Activated T-helper 2 cell treated with anti-CD3 and anti-CD28 coated beads, Interferon-gamma antibody, Interleukin-2, Interleukin-4, amounts not matched to agents 10 μg/mL and 5 μg/mL and 100 μg/mL, durations not matched to agents 14 hours and 24 hours and 36 hours (primary cell): ENCODE measurements around the gene MBD6. TPM values are rescaled to one million over a fixed set of nuclear protein-coding genes. Genes with fewer than 3 reads are reported as not detected.
A peak's percentile ranks its signal among the peaks of the same experiment; 100 is the strongest.
"Not testable (repeated sequence)": the region's sequence is repeated elsewhere in the genome, so short reads cannot be mapped to it uniquely, and the experiment has no call there.

ENCODE experiments used
- DNase-seq: peaks from one replicate; pipeline ENCODE4 v3.0.0; 2021; ENCODE audit warnings: low spot score
- H3K27ac Mint-ChIP-seq: one replicate; pipeline ENCODE4 v1.8.0; 2021; ENCODE audit warnings: mixed read lengths
- H3K27me3 Mint-ChIP-seq: one replicate; pipeline ENCODE4 v1.8.0; 2021; ENCODE audit warnings: low read depth, mixed read lengths
- H3K36me3 Mint-ChIP-seq: one replicate; pipeline ENCODE4 v1.8.0; 2021; ENCODE audit warnings: low read depth, mixed read lengths
- H3K4me1 Mint-ChIP-seq: one replicate; pipeline ENCODE4 v1.8.0; 2021; ENCODE audit warnings: low read depth, mixed read lengths
- H3K4me3 Mint-ChIP-seq: one replicate; pipeline ENCODE4 v1.8.0; 2021; ENCODE audit warnings: low read depth, mild to moderate bottlenecking, moderate library complexity, mixed read lengths
- H3K9me3 Mint-ChIP-seq: one replicate; pipeline ENCODE4 v1.8.0; 2021; ENCODE audit warnings: mixed read lengths
- intact Hi-C: fragments of 100-400 bp; cut with micrococcal nuclease; formaldehyde crosslinking; loops from one replicate; pipeline ENCODE4 v1.15.1; 2023
- total RNA-seq: library from RNA; stranded (reverse); gene quantifications from 2 replicates; pipeline ENCODE4 v1.2.3, GENCODE V29; 2022

Gene MBD6
- total RNA-seq, 1 donor from 2014 or later, result 62.4 TPM

- H3K27ac Mint-ChIP-seq, intact Hi-C loops, DNase-seq, H3K9me3 Mint-ChIP-seq, H3K4me3 Mint-ChIP-seq, H3K27me3 Mint-ChIP-seq: not testable (repeated sequence)
- Mint-ChIP-seq H3K36me3 (peaks cover 88% of the 10 kb centered on the region), H3K4me1 (peaks cover 22% of the 10 kb centered on the region)
These were observed 8.4 kb upstream of the MBD6 start for GRCh38 chr12:57514246-57514645.

GRCh38 chr12:57514720-57515407 lies 7.8 kb upstream of the MBD6 start:
- Mint-ChIP-seq H3K27me3 (no peaks in the 10 kb centered on the region), H3K9me3 (no peaks in the 10 kb centered on the region), H3K27ac (no peak overlapping the region), H3K4me1 (peaks cover 23% of the 10 kb centered on the region), H3K4me3 (no peak overlapping the region), H3K36me3 (peaks cover 88% of the 10 kb centered on the region)
- intact Hi-C loops, result no loop called here
- DNase-seq, result no peak

GRCh38 chr12:57515408-57515933 lies 7.2 kb upstream of the MBD6 start:
- Mint-ChIP-seq H3K4me1 (peaks cover 23% of the 10 kb centered on the region), H3K27me3 (no peaks in the 10 kb centered on the region), H3K27ac (no peak overlapping the region), H3K36me3 (peaks cover 91% of the 10 kb centered on the region), H3K9me3 (no peaks in the 10 kb centered on the region), H3K4me3 (no peak overlapping the region)
- DNase-seq, result no peak
- intact Hi-C loops, result no loop called here

- Mint-ChIP-seq H3K27me3 (no peaks in the 10 kb centered on the region), H3K27ac (no peak overlapping the region), H3K4me1 (peaks cover 25% of the 10 kb centered on the region), H3K4me3 (no peak overlapping the region), H3K36me3 (peaks cover 87% of the 10 kb centered on the region), H3K9me3 (no peaks in the 10 kb centered on the region)
- intact Hi-C loops, result no loop called here
- DNase-seq, result no peak
These were observed 6.6 kb upstream of the MBD6 start for GRCh38 chr12:57515934-57516541.

GRCh38 chr12:57516617-57517153 lies 5.9 kb upstream of the MBD6 start:
- H3K27ac Mint-ChIP-seq, result no peak overlapping the region
- H3K4me3 Mint-ChIP-seq, result no peak overlapping the region

GRCh38 chr12:57517187-57517586 lies 5.4 kb upstream of the MBD6 start:
- H3K36me3 Mint-ChIP-seq, result peaks cover 76% of the 10 kb centered on the region
- DNase-seq, result no peak

More at GRCh38 chr12:57516617-57517153, 5.9 kb upstream of the MBD6 start:
- intact Hi-C loops, result no loop called here
- peaks cover 81% of the 10 kb centered on the region for H3K36me3 Mint-ChIP-seq
- no peaks in the 10 kb centered on the region for H3K27me3 Mint-ChIP-seq
- peaks cover 28% of the 10 kb centered on the region for H3K4me1 Mint-ChIP-seq
- no peak for DNase-seq
- no peaks in the 10 kb centered on the region for H3K9me3 Mint-ChIP-seq

GRCh38 chr12:57517718-57518117 lies 4.9 kb upstream of the MBD6 start:
- H3K9me3 Mint-ChIP-seq, H3K27me3 Mint-ChIP-seq, H3K4me3 Mint-ChIP-seq, DNase-seq, intact Hi-C loops, H3K27ac Mint-ChIP-seq: not testable (repeated sequence)
- peaks cover 27% of the 10 kb centered on the region for H3K4me1 Mint-ChIP-seq
- peaks cover 70% of the 10 kb centered on the region for H3K36me3 Mint-ChIP-seq

More at GRCh38 chr12:57517187-57517586, 5.4 kb upstream of the MBD6 start:
- H3K4me1 Mint-ChIP-seq, result peaks cover 29% of the 10 kb centered on the region
- H3K9me3 Mint-ChIP-seq, result no peaks in the 10 kb centered on the region
- H3K27me3 Mint-ChIP-seq, result no peaks in the 10 kb centered on the region
- H3K4me3 Mint-ChIP-seq, result no peak overlapping the region
- no peak overlapping the region for H3K27ac Mint-ChIP-seq
- intact Hi-C loops, result no loop called here

- Mint-ChIP-seq H3K27ac (peak overlapping the region; percentile 4), H3K36me3 (peaks cover 64% of the 10 kb centered on the region), H3K4me3 (peak overlapping the region; percentile 91), H3K27me3 (no peaks in the 10 kb centered on the region), H3K9me3 (no peaks in the 10 kb centered on the region), H3K4me1 (peaks cover 27% of the 10 kb centered on the region)
- intact Hi-C loops, result no loop called here
- no peak for DNase-seq
These were observed 4.3 kb upstream of the MBD6 start for GRCh38 chr12:57518176-57518919.

- no peak for DNase-seq
- intact Hi-C loops, result no loop called here
- Mint-ChIP-seq H3K4me3 (peak overlapping the region; percentile 91), H3K4me1 (peaks cover 35% of the 10 kb centered on the region), H3K9me3 (no peaks in the 10 kb centered on the region), H3K27ac (peak overlapping the region; percentile 100), H3K27me3 (no peaks in the 10 kb centered on the region), H3K36me3 (peaks cover 65% of the 10 kb centered on the region)
These were observed 3.5 kb upstream of the MBD6 start for GRCh38 chr12:57518920-57519795.

GRCh38 chr12:57519796-57520052 lies 2.9 kb upstream of the MBD6 start:
- peak; percentile 39 for DNase-seq
- Mint-ChIP-seq H3K27me3 (no peaks in the 10 kb centered on the region), H3K4me1 (peaks cover 40% of the 10 kb centered on the region), H3K9me3 (no peaks in the 10 kb centered on the region), H3K27ac (peak overlapping the region; percentile 100), H3K36me3 (peaks cover 65% of the 10 kb centered on the region), H3K4me3 (peak overlapping the region; percentile 91)
- intact Hi-C loops, result loop anchor here (1.0 to 5.0 kb wide), 6 partner anchors 28 to 432 kb away; partner anchors contain the start of genes ARHGAP9, CTDSP2, DCTN2 and GLI1

- DNase-seq, result peak; percentile 99
- Mint-ChIP-seq H3K9me3 (no peaks in the 10 kb centered on the region), H3K4me1 (peaks cover 42% of the 10 kb centered on the region), H3K4me3 (peak within 1 kb of the TSS; percentile 91), H3K36me3 (peaks cover 59% of the 10 kb centered on the region), H3K27ac (peak within 1 kb of the TSS; percentile 100), H3K27me3 (no peaks in the 10 kb centered on the region)
- intact Hi-C loops, result loop anchor here (1.0 to 5.0 kb wide), 6 partner anchors 27 to 433 kb away; partner anchors contain the start of genes ARHGAP9, CTDSP2, DCTN2 and GLI1
These were observed 2.4 kb upstream of the MBD6 start, which contains the start of gene DDIT3 for GRCh38 chr12:57520053-57520818. DDIT3 (minus strand) TSS chr12:57520514; CDS start chr12:57517406, 3,108 bp downstream.
